GM23338 (cell line): ENCODE measurements around the gene CXCR1. TPM values are rescaled to one million over a fixed set of nuclear protein-coding genes. Genes with fewer than 3 reads are reported as not detected.
A peak's percentile ranks its signal among the peaks of the same experiment; 100 is the strongest.

ENCODE experiments used
- ATAC-seq: fragments of 200-7000 bp; cut with Tn5 transposase; 3 replicates; pipeline ENCODE4 v1.9.1; 2020
- DNase-seq: peaks from one replicate; pipeline ENCODE4 v3.0.0-alpha.2; 2015; ENCODE audit warnings: low spot score
- H2AFZ ChIP-seq: fragments of 200-600 bp; sonication (generic); 2 replicates; pipeline ENCODE4 v1.8.0; 2016; ENCODE audit warnings: antibody characterized with exemption, mild to moderate bottlenecking, moderate library complexity
- H3F3A ChIP-seq: fragments of 200-600 bp; sonication (generic); replicated peaks from 2 replicates; pipeline ENCODE4 v1.8.0; 2017; ENCODE audit warnings: antibody characterized with exemption, mixed run types, low read depth
- H3K27ac ChIP-seq: fragments of 200-600 bp; sonication (generic); 2 replicates; pipeline ENCODE4 v1.6.1; 2016; ENCODE audit warnings: low read depth
- H3K27me3 ChIP-seq: fragments of 200-600 bp; sonication (generic); 2 replicates; pipeline ENCODE4 v1.8.0; 2016; ENCODE audit warnings: mild to moderate bottlenecking, mixed run types, moderate library complexity; ENCODE audit not compliant: insufficient read depth
- H3K36me3 ChIP-seq: fragments of 200-600 bp; sonication (generic); 2 replicates; pipeline ENCODE4 v1.8.0; 2016; ENCODE audit warnings: mild to moderate bottlenecking; ENCODE audit not compliant: insufficient read depth
- H3K4me1 ChIP-seq: fragments of 200-600 bp; sonication (generic); 2 replicates; pipeline ENCODE4 v1.8.0; 2016; ENCODE audit warnings: mild to moderate bottlenecking, moderate library complexity; ENCODE audit not compliant: insufficient read depth
- H3K4me2 ChIP-seq: fragments of 200-600 bp; sonication (generic); 2 replicates; pipeline ENCODE4 v1.7.1; 2017; ENCODE audit warnings: mixed run types
- H3K4me3 ChIP-seq: fragments of 200-600 bp; sonication (generic); 2 replicates; pipeline ENCODE4 v1.6.1; 2016; ENCODE audit warnings: mixed run types
- H3K79me2 ChIP-seq: fragments of 200-600 bp; sonication (generic); replicated peaks from 2 replicates; pipeline ENCODE4 v1.8.0; 2017; ENCODE audit warnings: mild to moderate bottlenecking; ENCODE audit not compliant: insufficient read depth
- H3K9me2 ChIP-seq: fragments of 200-600 bp; sonication (generic); 2 replicates; pipeline ENCODE4 v1.8.0; 2017; ENCODE audit not compliant: insufficient read depth
- H4K20me1 ChIP-seq: fragments of 200-600 bp; sonication (generic); replicated peaks from 2 replicates; pipeline ENCODE4 v1.8.0; 2017; ENCODE audit warnings: mild to moderate bottlenecking; ENCODE audit not compliant: insufficient read depth
- H3K27ac Mint-ChIP-seq: 2 replicates; pipeline ENCODE4 v1.8.0; 2020; ENCODE audit warnings: inconsistent platforms, mild to moderate bottlenecking, moderate library complexity, mixed read lengths
- H3K27me3 Mint-ChIP-seq: 3 replicates; pipeline ENCODE4 v1.8.0; 2022; ENCODE audit warnings: low read depth, mild to moderate bottlenecking, moderate library complexity, mixed read lengths, inconsistent platforms; ENCODE audit not compliant: insufficient read depth, poor library complexity
- H3K36me3 Mint-ChIP-seq: 3 replicates; pipeline ENCODE4 v1.8.0; 2021; ENCODE audit warnings: low read depth, mild to moderate bottlenecking, inconsistent platforms, moderate library complexity, mixed read lengths
- H3K4me1 Mint-ChIP-seq: 3 replicates; pipeline ENCODE4 v1.8.0; 2020; ENCODE audit warnings: mild to moderate bottlenecking, inconsistent platforms, mixed read lengths
- H3K4me3 Mint-ChIP-seq: 3 replicates; pipeline ENCODE4 v1.8.0; 2021; ENCODE audit warnings: moderate library complexity, mild to moderate bottlenecking, inconsistent platforms, mixed read lengths
- H3K9me3 Mint-ChIP-seq: 3 replicates; pipeline ENCODE4 v1.8.0; 2020; ENCODE audit warnings: moderate library complexity, mild to moderate bottlenecking, inconsistent platforms, mixed read lengths
- EZH2phosphoT487 ChIP-seq: fragments of 200-600 bp; sonication (generic); IDR thresholded peaks from one replicate; pipeline ENCODE4 v1.8.1; 2018; ENCODE audit warnings: antibody characterized with exemption; ENCODE audit not compliant: unreplicated experiment
- NANOG ChIP-seq: IDR thresholded peaks from 2 replicates; pipeline ENCODE4 v1.6.1; 2016; ENCODE audit warnings: antibody characterized with exemption, borderline replicate concordance
- POLR2AphosphoS5 ChIP-seq: IDR thresholded peaks from 2 replicates; pipeline ENCODE4 v1.6.1; 2016; ENCODE audit warnings: antibody characterized with exemption, low read depth
- REST ChIP-seq: IDR thresholded peaks from one replicate; pipeline ENCODE4 v1.6.1; 2018; ENCODE audit warnings: antibody characterized with exemption; ENCODE audit not compliant: unreplicated experiment
- STAT1 ChIP-seq: IDR thresholded peaks from one replicate; pipeline ENCODE4 v1.6.1; 2016; ENCODE audit warnings: antibody characterized with exemption; ENCODE audit not compliant: unreplicated experiment
- ZNF114 ChIP-seq: fragments of 250-450 bp; sonication (Bioruptor Pico); IDR thresholded peaks from 2 replicates; pipeline ENCODE4 v1.5.0; 2020; ENCODE audit warnings: mild to moderate bottlenecking, moderate library complexity
- ZNF462 ChIP-seq: fragments of 250-450 bp; sonication (Bioruptor Pico); IDR thresholded peaks from 2 replicates; pipeline ENCODE4 v1.5.0; 2020; ENCODE audit warnings: mild to moderate bottlenecking, moderate library complexity
- polyA plus RNA-seq: library from polyadenylated mRNA; unstranded; fragments of >200 nt; fragmentation: Nextera tagmentation; extraction: Ambion mirVana; gene quantifications from 2 replicates; pipeline ENCODE4 v1.2.1, GENCODE V29; 2016
- total RNA-seq: library from RNA; depleted of rRNA; stranded (reverse); fragments of >200 nt; shearing (Covaris generic); gene quantifications from 2 replicates; pipeline ENCODE4 v1.2.3, GENCODE V29; 2014
- TF ChIP-seq, protein P1 (sequence below), 2 experiments: fragments of 200-600 bp in 1 of 2; sonication (generic) in 1 of 2; conservative IDR thresholded peaks; 2 replicates each; pipeline versions ENCODE4 v1.5.1 to v1.6.1; 2016 to 2017; ENCODE audit warnings: antibody characterized with exemption in 2 of 2, low read depth in 2 of 2, mild to moderate bottlenecking in 2 of 2, moderate library complexity in 1 of 2

Gene CXCR1
- total and polyA plus RNA-seq, 2 experiments from 2014 or later: not detected

- Histone ChIP-seq H3K9me2 (no peaks in the 10 kb centered on the region), H3K4me3 (no peak overlapping the region), H3K79me2 (no peaks in the 10 kb centered on the region), H2AFZ (peak overlapping the region; percentile 69; the same call in 1 of the 2 replicates), H3K36me3 (no peaks in the 10 kb centered on the region), H3K27me3 (no peaks in the 10 kb centered on the region), H3K4me1 (no peaks in the 10 kb centered on the region), H4K20me1 (no peaks in the 10 kb centered on the region), H3K4me2 (no peak overlapping the region), H3K27ac (no peak overlapping the region), H3F3A (no peaks in the 10 kb centered on the region)
- ATAC-seq (no peak), DNase-seq (no peak)
- peaks cover 2% of the 10 kb centered on the region for H3K27me3 Mint-ChIP-seq
- H3K9me3 Mint-ChIP-seq: no peaks in the 10 kb centered on the region
- TF ChIP-seq POLR2AphosphoS5: no peak
- no peak for TF ChIP-seq EZH2phosphoT487
- no peak for TF ChIP-seq ZNF114 (CRISPR knock-in tag)
- TF ChIP-seq, protein P1, sequence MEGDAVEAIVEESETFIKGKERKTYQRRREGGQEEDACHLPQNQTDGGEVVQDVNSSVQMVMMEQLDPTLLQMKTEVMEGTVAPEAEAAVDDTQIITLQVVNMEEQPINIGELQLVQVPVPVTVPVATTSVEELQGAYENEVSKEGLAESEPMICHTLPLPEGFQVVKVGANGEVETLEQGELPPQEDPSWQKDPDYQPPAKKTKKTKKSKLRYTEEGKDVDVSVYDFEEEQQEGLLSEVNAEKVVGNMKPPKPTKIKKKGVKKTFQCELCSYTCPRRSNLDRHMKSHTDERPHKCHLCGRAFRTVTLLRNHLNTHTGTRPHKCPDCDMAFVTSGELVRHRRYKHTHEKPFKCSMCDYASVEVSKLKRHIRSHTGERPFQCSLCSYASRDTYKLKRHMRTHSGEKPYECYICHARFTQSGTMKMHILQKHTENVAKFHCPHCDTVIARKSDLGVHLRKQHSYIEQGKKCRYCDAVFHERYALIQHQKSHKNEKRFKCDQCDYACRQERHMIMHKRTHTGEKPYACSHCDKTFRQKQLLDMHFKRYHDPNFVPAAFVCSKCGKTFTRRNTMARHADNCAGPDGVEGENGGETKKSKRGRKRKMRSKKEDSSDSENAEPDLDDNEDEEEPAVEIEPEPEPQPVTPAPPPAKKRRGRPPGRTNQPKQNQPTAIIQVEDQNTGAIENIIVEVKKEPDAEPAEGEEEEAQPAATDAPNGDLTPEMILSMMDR (conservative IDR thresholded peaks at IDR 0.05; ENCODE audit: low read depth in 2 of 2): no peak
- no peak for TF ChIP-seq STAT1
- no peak for TF ChIP-seq ZNF462 (CRISPR knock-in tag)
- TF ChIP-seq NANOG: no peak
- no peak for TF ChIP-seq REST
- no peaks in the 10 kb centered on the region for H3K36me3 Mint-ChIP-seq
- H3K27ac Mint-ChIP-seq: no peak overlapping the region
- peaks cover 11% of the 10 kb centered on the region for H3K4me1 Mint-ChIP-seq
- no peak overlapping the region for H3K4me3 Mint-ChIP-seq
These were observed 26.2 kb upstream of the CXCR1 start for GRCh38 chr2:218192902-218193430.
